GM19438 (cell line): ENCODE data around the gene UCK2.

Source experiments
- ATAC-seq: cut with Tn5 transposase; IDR thresholded peaks from one replicate; pipeline ENCODE4 v1.9.1; 2021; ENCODE audit warnings: low read depth; ENCODE audit not compliant: unreplicated experiment

UCK2 gene

DNA sequence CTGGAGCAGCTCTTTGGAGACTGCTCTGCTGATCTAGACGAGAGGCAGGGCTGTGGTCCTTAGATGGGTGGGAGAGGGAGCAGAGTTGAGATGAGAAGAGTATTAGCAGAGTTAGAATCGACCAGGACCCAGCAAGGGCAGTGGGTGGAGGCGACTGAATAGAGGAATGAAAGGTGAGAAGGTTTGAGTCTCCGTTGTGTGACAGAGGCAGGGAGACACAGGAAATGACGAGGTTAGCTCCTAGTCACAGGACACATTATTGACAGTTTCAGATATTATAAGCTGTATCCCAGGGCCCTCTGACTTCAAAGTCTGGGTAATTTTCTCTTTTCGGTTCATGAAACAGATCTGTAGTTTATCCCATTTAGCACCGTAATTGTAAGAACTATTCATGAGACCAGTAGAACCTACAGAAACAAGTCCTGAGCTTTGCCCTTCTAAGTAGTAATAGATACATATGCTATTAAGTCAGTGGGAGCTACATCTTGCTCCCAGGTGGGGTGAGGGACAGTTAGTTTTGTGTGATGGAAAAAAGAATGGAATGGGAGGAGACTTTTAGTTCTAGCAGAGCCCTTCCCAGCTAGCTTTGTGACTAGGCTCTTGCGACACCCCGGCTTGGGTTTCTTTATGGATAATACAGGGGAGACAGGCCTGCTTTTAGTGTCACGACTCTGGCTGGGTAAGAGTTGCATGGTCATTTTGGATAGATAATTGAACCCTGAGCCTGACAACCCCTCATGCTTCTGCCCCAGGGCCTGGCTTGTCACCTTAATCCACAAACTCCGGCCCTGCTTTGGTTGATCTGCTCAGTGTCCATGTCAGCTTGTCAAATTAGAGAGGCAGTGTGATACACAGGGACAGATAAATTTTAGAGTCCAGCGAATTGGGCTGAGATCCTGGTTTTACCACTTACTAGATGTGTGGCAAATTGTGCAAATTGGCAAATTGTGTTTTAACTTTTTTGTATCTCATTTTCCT is 70.2 kb downstream of the UCK2 start:
- no peak for ATAC-seq

DNA sequence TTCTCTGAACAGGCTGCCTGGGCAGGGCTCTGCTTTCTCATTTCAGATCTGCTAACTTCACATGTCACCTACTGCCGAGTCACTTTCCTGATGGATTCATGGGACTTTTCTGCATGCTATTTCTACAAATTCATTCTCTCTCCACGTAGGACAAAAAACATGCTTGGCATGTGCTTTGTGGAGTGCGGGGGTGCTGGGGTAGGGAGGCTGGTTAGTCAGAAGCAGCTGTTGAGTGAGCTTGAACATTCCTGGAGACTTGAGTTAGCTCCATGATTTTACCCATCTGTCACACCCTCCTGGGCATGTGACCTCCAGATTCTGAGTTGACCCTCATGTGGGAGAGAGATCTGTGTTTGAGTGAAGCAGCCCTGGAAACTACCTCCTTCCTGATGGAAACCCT is 71.4 kb downstream of the UCK2 start:
- ATAC-seq, result no peak

DNA sequence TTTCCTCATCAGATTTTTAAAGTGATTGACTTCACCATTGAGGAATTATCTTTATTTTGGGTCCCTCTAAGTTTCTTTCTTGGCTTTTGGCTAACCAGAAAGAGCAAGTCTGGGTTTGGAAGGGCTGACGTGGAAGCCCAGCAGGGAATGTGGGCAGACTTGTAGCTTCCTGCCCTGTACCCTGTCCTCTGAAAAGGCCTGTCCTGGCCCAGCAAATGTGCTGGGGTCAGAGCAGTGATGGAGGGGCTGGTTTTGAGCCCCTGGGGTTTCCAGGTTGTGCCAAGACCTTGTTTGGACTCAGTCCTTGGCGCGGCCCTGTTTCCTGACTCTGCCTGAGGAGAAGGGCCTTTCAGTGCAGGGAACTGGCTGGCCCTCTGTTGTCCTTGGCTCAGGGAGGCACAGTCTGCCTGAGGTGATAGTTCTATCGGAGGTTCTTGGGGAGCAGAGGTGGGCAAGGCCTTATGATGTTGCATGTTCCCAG is 72.1 kb downstream of the UCK2 start:
- no peak for ATAC-seq

DNA sequence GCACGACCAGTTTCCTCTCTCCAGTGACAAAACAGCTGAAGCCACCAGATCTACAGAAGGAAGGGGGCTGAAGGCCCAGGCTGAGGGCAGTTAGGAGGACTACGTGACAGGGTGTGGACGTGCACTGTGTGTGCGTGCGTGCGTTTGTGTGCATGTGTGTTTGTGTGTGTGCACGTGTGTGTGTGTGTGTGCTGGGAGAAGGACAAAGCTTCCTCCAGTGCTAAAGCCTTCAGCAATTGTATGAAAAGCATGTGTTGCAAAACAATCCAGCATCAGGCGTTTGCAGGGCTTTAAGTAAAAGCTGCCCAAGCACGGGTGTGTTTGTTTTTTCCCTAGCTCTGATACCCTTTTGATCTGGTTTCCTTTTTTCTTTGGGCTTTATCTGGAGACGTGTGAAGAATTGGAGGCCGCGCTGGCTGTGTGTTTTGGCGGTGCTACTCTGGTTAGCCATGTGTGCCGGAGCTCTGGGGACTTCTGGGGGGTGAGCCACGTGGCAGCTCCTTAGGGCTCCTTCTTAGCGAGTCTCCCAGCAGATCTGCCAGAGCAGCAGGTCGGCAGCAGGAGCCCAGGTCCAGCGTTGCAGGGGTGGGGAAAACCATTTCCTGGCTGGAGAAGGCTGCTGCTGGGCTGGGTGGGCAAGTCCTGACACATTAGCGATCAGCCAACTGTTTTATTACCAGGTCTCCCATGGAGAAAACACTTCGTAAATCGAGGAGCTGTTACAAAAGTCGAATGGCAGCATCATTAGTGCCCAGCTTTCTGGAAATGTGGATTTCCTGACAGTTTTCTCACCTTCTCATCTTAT is 73.4 kb downstream of the UCK2 start:
- no peak for ATAC-seq

DNA sequence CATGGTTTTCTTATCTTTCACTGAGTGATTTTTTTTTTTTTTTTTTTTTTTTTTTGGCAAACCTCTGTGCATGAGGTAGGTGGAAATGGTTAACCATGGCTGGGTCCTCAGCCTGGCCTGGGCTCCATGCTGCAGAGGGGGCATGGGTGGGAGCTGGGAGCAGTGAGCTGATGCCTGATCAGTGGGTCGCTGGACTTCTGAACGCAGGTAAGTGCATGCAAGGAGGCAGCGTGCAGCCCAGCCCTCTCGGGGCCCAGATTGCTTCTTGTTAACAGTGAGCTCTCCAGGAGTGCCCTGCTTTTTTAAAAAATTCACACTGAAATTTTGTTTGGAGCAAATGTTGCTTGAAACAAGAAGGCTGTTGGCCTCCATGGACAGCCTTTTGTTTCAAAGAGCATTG is 75.2 kb downstream of the UCK2 start:
- no peak for ATAC-seq

DNA sequence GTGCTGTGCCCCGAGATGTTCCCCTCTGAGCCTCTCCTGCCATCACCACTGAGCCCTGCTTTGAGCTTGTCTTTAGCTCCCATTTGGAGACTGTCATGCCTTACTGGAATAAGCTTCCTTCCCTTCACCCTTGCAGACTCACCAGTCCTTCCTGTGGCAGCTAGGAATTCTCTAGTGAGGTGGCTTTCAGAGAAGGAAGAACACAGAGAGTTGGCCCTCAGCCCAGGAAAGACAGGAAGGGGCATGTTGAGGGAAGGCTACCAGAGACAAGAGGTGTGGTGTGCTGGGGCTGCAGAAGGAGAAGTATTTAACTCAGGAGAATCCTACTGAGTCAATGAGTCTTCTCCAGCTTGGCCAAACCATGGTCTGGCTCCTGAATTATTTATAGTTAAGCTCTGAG is 76.3 kb downstream of the UCK2 start:
- ATAC-seq, result no peak

DNA sequence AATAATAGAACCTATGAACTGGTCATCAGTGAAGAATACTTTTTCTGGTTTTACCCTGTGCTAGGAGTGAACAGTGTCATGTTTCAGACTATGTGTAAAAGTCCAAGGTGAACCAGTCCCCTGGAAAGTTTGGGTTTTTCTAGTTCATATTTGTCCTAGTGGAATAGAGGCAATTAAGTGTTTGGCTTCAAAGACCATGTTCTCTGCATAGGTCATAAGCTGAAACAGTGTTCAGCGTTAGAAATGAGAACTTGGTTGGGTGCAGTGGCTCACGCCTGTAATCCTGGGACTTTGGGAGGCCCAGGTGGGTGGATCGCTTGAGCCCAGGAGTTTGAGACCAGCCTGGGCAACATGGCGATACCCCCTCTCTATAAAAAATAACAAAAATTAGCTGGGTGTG is 77.5 kb downstream of the UCK2 start:
- ATAC-seq, result no peak

DNA sequence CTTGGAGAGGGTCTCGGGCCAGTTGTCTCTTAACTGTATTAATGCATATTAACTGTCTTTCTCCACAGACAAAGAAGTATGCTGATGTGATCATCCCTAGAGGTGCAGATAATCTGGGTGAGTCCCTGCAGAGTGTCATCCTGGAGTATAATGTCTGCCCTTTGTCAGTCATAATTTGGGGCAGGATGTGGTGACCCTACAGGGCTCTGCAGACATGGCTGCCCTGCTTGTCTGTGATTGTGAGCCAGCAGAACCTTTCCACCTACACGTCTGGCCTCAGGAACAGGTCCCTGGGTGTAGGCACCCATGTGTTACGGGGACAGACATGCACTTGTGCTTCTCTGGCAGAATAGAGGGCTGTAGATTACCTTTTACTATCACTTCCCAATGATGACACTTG is 78.4 kb downstream of the UCK2 start:
- no peak for ATAC-seq

DNA sequence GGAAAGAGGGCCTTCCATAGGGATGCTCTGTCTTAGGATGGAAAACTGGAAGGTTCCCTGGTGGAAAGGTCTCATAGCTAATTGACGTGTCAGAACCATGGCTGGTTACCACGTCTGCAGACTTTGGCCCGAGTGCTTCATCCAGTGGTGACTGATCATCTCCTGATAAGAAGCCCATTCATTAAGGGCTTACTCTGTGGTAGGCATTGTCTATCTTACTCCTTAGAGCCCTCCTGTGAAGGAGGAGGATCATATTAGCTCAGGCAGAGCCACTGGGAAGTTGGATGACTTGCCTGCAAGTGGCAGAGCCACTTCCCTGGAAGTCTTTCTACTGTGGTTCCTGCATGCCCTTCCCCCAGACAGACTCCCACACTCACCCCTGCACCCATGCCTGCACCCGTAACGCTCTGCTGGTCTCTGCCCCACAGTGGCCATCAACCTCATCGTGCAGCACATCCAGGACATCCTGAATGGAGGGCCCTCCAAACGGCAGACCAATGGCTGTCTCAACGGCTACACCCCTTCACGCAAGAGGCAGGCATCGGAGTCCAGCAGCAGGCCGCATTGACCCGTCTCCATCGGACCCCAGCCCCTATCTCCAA is 79.9 kb downstream of the UCK2 start:
- ATAC-seq, result no peak

DNA sequence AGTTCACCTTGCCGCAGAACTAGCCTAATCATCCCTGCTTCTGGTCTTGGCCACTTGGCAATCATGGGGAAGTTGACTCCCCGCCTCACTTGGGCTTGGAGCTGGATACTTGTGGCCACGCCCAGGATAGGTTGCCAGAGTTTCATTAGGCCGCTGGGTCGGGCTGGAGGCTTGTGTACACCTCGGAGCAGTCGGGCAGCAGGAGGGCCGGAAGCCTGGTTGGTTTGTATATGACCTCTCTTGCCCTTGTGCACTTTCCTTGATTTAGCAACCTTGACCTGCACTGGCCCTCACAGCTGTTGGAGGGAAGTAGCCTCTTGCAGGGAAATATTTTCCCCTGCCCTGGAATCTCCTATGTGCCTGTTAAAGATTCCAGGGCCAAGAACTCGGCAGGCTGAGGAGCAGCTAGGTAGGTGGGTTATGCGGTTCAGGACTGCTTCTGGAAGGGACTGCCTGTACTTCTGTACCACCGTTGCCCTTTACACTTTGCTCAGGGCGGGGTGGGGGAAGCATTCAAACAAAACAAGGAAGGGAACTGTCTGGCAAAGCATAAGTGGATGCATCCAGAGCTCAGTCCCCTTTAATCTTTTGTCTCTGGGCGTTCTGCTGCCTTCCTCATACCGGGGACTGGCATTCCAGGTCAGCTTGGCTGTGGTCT is 83.5 kb downstream of the UCK2 start:
- ATAC-seq, result no peak

DNA sequence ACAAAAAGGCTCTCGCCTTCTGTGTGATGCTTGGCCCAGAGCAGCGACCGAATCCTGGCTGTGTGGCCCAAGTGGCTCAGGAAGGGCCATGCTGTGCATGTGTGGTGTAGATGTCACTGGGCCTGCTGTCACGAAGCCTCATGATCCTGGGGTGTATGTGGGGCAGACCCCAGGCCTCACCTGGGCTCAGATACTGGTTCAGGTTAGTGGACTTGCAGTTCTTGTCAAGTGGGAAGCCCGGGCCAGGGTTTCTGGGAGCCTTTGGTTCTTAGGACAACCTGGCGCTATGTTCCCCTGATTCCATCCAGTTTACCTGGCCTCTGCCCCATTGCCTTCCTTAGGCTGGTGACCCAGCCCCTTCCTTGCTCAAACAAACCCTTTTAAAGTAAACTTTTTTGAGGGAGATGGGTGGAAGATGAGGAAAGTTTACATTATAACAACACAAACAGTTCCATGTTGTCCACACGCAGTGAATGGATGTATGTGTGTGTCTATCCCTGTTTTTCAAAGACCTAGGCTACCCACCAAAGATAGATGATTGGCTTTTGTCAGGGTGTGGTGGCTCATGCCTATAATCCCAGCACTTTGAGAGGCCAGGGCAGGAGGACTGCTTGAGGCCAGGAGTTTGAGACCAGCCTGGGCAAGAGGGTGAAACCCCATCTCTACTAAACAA is 84.3 kb downstream of the UCK2 start:
- ATAC-seq, result no peak

DNA sequence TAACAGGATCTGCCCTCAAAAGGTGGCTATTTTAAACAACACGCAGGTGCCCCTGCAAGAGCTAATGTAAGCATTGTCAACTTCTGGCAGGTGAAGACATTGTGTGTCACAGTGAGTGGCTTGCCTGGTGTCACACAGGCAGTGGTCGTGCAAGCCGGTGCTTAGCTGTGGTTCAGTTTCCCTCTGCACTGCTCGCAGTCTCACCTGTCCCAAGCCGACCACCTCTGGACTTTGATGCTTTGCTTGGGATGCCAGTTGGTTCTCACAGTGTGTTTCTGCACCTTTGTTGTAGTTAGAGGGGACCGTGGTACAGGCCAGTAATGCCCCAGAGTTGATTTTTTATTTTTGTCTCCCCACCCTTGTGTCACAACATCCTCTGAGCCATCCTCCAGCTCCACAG is 85.2 kb downstream of the UCK2 start:
- ATAC-seq, result no peak

DNA sequence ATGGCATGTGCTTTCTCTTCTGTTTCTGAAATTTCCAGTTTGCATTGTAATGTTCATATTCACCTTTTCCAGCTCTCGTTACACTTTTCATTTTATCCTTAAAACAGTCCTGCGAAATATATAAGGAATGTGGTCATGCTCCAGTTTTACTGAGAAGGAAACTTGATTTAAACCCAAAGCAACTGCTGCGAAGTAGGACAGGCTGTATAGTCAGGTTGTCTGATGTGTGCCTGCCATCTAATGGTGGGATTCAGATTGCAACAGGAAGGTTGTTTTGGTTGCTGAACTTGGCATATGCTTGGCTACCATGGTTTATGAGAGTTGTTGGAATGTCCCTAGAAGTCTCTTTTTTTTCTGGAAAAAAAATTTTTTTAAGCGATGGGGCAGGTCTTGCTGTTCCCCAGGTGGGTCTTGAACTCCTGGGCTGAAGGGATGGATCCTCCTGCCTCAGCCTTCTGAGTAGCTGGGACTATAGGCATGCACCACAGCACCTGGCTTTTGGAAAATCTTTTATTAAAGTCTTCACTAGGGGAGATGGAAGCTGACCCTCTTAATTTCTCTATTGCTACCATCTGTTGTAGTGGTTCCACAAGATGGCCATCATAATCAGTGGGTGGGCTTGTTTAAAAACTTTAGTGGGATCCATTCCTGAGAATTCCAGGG is 86.9 kb downstream of the UCK2 start:
- peak; percentile 82 for ATAC-seq

DNA sequence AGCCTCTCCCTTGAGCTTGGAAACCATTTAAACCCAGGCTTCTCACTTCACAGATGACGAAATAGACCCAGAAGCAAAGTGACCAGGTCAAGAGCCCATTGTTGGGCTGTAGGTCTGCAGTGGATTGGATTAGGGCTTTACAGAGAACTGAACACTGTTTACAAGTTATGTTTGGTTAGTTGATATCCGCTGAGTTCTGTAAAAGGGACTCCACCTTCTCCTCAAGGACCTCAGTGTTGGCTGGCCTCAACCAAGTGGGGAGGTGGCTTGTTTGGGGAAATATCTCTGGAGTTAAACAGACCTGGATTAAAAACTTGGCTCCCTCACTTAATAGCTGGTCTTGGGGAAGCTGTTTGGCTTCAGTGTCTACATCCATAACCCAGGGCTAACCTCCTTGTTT is 88.1 kb downstream of the UCK2 start:
- ATAC-seq, result no peak

DNA sequence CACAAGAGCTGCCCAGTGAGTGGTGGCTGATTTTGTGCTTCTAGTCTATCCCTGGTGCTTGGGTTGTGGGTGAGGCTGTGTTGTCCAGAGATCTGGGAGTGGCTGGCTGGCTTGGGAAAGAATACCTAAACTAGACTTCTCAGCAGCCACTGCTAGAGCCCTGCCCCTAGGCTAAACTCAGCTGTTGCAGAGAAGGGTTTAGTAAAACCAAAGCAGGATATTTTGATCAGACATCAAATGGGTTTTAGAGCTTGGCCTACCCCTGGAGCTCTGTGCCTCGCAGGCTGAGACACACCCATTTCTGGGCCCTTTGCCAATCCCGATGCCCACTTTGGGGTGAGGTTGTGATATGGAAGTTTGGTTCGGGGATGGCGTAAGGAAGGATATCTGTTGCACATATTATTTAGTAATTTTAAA is 88.5 kb downstream of the UCK2 start:
- ATAC-seq, result no peak

DNA sequence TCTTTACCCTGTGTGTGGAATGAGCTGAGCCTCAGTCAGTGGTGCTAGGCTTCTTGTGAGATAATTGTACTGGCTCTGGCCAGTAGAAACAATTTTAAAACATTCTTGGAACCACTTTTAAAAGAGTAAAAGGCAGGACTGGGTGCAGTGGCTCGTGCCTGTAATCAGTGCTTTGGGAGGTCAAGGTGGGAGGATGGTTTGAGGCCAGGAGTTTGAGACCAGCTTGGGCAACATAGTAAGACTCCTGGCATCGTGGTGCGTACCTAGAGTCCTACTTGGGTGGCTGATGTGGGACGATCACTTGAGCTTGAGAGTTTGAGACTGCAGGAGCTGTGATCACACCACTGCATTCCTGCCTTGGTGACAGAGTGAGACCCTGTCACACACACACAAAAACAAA is 89.8 kb downstream of the UCK2 start:
- no peak for ATAC-seq

DNA sequence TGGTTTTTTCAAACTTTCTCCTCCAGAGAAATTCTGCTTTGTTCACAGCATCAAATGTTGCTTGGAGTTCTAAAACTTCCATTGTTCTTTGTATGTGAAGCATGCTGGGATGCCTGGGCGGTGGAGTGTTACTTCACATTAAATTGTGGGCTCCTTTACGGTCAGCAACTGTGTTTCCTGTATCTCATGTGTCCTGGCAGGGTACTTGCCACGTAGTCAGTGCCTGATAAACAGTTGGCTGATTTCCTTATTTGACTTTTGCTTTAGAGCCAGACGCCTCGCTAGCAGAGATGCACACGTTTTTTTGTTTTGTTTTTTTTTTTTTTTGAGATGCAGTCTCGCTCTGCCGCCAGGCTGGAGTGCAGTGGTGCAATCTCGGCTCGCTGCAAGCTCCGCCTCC is 96.7 kb downstream of the UCK2 start:
- ATAC-seq, result no peak

DNA sequence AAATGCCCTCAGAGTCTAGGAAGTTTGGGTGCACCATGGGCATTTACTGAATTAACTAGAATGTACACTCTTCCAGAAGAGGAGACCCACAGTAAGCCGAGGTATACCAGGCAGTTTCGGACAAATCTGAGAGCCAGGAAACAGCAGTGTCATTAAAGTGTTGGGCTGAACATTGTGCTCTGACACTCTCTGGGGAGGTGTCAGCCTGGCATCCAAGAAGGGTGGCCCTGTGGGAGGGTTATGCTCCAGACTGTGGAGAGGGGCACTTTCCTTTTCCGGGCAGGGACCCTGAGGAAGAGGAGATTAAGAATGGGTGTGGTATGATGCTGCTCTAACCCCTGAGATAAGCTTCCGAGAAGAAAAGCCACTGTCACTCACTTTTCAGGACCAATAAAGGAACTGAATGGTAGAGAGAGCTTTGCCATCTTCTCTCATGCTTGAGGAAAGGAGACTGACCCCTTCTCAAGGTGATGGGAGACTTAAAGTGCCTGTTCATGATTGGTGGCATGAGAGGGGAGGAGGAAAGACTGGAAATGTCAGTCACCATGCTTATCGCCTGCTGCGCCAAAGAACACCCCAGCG is 98.2 kb downstream of the UCK2 start:
- ATAC-seq, result no peak

DNA sequence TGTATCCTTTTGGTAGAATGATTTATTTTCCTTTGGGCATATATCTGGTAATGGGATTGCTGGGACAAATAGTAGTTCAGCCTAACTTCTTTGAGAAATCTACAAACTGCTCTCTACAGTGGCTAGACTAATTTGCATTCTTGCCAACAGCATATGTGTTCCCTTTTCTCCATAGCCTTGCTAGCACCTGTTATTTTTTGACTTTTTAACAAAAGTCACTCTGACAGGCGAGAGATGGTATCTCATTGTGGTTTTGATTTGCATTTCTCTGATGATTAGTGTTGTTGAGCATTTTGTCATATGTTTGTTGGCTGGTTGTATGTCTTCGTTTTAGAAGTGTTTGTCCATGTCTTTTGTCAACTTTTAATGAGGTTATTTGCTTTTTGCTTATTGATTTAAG is 99.8 kb downstream of the UCK2 start:
- no peak for ATAC-seq
